ENCODE data around the gene TARM1.

Gene TARM1

DNA sequence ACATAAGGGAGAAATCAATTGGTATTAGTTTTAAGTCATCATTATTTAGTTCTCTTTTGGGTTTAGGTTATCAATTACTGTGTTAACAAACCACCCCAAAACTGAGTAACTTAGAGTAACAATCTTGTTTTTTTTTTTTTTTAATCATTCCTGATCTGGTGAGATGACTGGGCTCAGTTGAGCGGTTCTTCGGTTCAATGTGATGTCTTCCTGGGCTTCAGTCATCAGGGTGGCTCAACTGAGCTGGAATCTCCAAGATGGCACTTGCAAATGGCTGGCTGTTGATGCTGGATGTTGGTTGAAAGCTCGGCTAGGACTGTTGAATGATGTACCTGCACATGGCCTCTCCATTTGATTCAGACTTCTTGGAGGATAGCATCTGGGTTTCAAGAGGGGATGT is 3.2 kb upstream of the TARM1 start:
- H3K4me3 ChIP-seq (ENCODE audit: low read depth, low read length): no peak overlapping the region
- DNase-seq (ENCODE audit: low read depth): no peak
- TF ChIP-seq MYC (IDR thresholded peaks at IDR 0.05; ENCODE audit: low read depth, low read length): no peak
- TF ChIP-seq POLR2A (IDR thresholded peaks at IDR 0.05; ENCODE audit: extremely low read depth, insufficient read length): no peak
- TF ChIP-seq, protein P1, sequence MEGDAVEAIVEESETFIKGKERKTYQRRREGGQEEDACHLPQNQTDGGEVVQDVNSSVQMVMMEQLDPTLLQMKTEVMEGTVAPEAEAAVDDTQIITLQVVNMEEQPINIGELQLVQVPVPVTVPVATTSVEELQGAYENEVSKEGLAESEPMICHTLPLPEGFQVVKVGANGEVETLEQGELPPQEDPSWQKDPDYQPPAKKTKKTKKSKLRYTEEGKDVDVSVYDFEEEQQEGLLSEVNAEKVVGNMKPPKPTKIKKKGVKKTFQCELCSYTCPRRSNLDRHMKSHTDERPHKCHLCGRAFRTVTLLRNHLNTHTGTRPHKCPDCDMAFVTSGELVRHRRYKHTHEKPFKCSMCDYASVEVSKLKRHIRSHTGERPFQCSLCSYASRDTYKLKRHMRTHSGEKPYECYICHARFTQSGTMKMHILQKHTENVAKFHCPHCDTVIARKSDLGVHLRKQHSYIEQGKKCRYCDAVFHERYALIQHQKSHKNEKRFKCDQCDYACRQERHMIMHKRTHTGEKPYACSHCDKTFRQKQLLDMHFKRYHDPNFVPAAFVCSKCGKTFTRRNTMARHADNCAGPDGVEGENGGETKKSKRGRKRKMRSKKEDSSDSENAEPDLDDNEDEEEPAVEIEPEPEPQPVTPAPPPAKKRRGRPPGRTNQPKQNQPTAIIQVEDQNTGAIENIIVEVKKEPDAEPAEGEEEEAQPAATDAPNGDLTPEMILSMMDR (IDR thresholded peaks at IDR 0.05; ENCODE audit: low read depth, low read length): no peak
- TF ChIP-seq, protein P2, sequence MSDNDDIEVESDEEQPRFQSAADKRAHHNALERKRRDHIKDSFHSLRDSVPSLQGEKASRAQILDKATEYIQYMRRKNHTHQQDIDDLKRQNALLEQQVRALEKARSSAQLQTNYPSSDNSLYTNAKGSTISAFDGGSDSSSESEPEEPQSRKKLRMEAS (IDR thresholded peaks at IDR 0.05; ENCODE audit: low read depth, low read length): no peak

DNA sequence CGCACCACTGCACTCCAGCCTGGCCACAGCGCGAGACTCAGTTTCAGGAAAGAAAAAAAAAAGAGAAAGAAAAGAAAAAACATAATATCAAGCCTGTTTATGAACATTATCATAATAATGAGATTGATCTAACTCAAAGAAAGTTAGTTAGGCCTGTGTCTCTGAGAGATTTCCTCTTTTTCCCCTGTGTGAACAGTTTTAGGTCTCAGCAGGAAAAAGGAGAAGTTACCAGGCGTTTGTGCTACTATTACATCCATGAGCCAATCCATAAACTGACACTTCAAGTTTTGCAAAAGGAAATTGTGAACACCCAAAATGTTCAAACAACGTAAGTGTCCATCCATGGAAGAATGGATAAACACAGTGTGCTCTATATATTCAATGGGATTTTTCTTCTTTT is 3.8 kb downstream of the TARM1 start:
- H3K4me3 ChIP-seq (ENCODE audit: low read depth, low read length): no peak overlapping the region
- TF ChIP-seq MYC (IDR thresholded peaks at IDR 0.05; ENCODE audit: low read depth, low read length) (no peak), POLR2A (IDR thresholded peaks at IDR 0.05; ENCODE audit: extremely low read depth, insufficient read length) (no peak)
- TF ChIP-seq, protein P2 (IDR thresholded peaks at IDR 0.05; ENCODE audit: low read depth, low read length): no peak
- TF ChIP-seq, protein P1 (IDR thresholded peaks at IDR 0.05; ENCODE audit: low read depth, low read length): no peak
- peak; percentile 74 for DNase-seq (ENCODE audit: low read depth)

DNA sequence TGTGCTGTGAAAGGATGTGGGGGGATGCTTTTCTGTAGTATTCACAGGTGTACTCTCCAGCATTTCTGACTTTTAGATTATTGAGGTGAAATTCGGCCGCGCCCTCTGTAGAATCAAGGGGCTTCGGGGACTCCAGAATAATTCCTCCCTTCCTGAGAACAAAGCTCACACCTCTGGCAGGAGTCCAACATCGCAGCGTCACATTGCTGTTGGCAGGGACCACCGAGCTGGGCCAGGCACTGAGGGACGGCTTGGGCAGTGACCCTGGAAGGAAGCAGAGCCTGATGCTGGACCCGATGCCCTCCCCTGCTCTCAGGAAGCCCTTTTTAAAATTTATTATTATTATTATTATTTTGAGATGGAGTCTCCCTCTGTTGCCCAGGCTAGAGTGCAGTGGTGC is 6.3 kb downstream of the TARM1 start:
- TF ChIP-seq, protein P1 (IDR thresholded peaks at IDR 0.05; ENCODE audit: low read depth, low read length): no peak
- TF ChIP-seq, protein P2 (IDR thresholded peaks at IDR 0.05; ENCODE audit: low read depth, low read length): no peak
- no peak for TF ChIP-seq MYC (IDR thresholded peaks at IDR 0.05; ENCODE audit: low read depth, low read length)
- DNase-seq (ENCODE audit: low read depth): no peak
- no peak overlapping the region for H3K4me3 ChIP-seq (ENCODE audit: low read depth, low read length)

DNA sequence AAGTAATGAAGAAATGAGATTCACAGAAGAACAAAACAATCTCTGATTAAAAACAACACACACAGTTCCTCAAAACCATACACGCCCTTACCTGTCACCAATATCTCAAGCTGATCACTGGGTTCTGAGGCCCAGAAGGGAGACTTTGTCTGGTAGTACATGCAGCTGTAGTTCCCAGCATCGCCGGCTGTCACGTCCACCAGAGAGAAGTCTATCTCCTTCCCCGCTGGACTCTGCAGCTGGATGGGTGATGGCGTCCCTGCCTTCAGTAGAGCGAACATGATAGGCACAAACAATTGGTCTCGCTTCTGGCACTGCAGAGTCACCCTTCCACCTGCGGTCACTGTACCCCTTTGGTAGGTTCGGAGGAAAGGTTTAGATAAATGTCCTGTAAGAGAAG is 7.3 kb downstream of the TARM1 start:
- H3K4me3 ChIP-seq (ENCODE audit: low read depth, low read length): no peak overlapping the region
- DNase-seq (ENCODE audit: low read depth): no peak
- no peak for TF ChIP-seq MYC (IDR thresholded peaks at IDR 0.05; ENCODE audit: low read depth, low read length)
- no peak for TF ChIP-seq POLR2A (IDR thresholded peaks at IDR 0.05; ENCODE audit: extremely low read depth, insufficient read length)
- TF ChIP-seq, protein P2 (IDR thresholded peaks at IDR 0.05; ENCODE audit: low read depth, low read length): no peak
- TF ChIP-seq, protein P1 (IDR thresholded peaks at IDR 0.05; ENCODE audit: low read depth, low read length): no peak

DNA sequence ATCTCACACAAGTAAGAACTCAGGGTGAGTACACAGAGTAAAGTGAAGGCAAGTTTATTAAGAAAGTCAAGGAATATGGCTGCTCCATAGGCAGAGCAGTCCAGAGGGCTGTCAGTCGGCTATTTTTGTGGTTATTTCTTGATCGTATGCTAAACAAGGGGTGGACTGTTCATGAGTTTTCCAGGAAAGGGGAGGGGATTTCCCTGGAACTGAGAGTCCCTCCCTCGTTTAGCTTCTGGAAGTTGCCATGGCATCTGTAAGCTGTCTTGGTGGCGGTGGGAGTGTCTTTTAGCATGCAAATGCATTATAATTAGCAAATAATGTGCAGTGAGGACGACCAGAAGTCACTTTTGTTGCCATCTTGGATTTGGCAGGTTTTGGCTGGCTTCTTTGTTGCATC is 11.7 kb downstream of the TARM1 start:
- DNase-seq (ENCODE audit: low read depth): no peak
- no peak overlapping the region for H3K4me3 ChIP-seq (ENCODE audit: low read depth, low read length)
- no peak for TF ChIP-seq POLR2A (IDR thresholded peaks at IDR 0.05; ENCODE audit: extremely low read depth, insufficient read length)
- TF ChIP-seq, protein P2 (IDR thresholded peaks at IDR 0.05; ENCODE audit: low read depth, low read length): no peak
- TF ChIP-seq, protein P1 (IDR thresholded peaks at IDR 0.05; ENCODE audit: low read depth, low read length): no peak
- TF ChIP-seq MYC (IDR thresholded peaks at IDR 0.05; ENCODE audit: low read depth, low read length): no peak

All from NB4 (cell line).